ENCODE data around the gene MRPL12.
"Not testable (repeated sequence)": the region's sequence is repeated elsewhere in the genome, so short reads cannot be mapped to it uniquely, and the experiment has no call there.

MRPL12 gene

GRCh38 chr17:81675515-81676221 lies 27.5 kb upstream of the MRPL12 start:
- peak; percentile 38 for DNase-seq
- not testable (repeated sequence) for H3K56ac ChIP-seq (ENCODE audit: low read length)
- no CpG with 5 or more reads among the region's 18 CpGs for WGBS (ENCODE audit: extremely low coverage, insufficient coverage, low lambda C conversion rate)

GRCh38 chr17:81676906-81677305 lies 26.3 kb upstream of the MRPL12 start:
- WGBS (ENCODE audit: extremely low coverage, insufficient coverage, low lambda C conversion rate), result no CpG with 5 or more reads among the region's 17 CpGs
- Histone ChIP-seq H3K18ac (ENCODE audit: low read length) (no peak overlapping the region), H2BK120ac (ENCODE audit: low read depth, low read length) (no peak overlapping the region), H3K27me3 (ENCODE audit: insufficient read depth, low read length, poor library complexity) (no peaks in the 10 kb centered on the region), H3K4me1 (ENCODE audit: control insufficient read depth, low read depth, low read length) (no peaks in the 10 kb centered on the region), H3K79me2 (ENCODE audit: control insufficient read depth, insufficient read depth, low read length) (peaks cover 3% of the 10 kb centered on the region), H3K56ac (ENCODE audit: low read length) (no peak overlapping the region), H4K5ac (ENCODE audit: low read length) (no peak overlapping the region), H3K9ac (ENCODE audit: low read length) (no peak overlapping the region), H3K23ac (ENCODE audit: low read length) (no peak overlapping the region), H2BK5ac (ENCODE audit: low read length) (no peak overlapping the region), H3K36me3 (ENCODE audit: control insufficient read depth, insufficient read depth, low read length) (peaks cover 12% of the 10 kb centered on the region), H3K79me1 (ENCODE audit: low read length) (peaks cover 2% of the 10 kb centered on the region), H4K8ac (ENCODE audit: low read depth, low read length) (no peak overlapping the region), H3K4me3 (ENCODE audit: low read length) (no peak overlapping the region), H3K4ac (ENCODE audit: low read depth, low read length) (no peak overlapping the region), H2BK15ac (replicated peaks; ENCODE audit: low read depth) (no peak overlapping the region), H2AK5ac (ENCODE audit: low read length) (no peak overlapping the region), H3K4me2 (ENCODE audit: low read length) (no peak overlapping the region), H3K27ac (ENCODE audit: low read depth, low read length) (no peak overlapping the region)
- no peak for DNase-seq

More at GRCh38 chr17:81675515-81676221, 27.5 kb upstream of the MRPL12 start:
- not testable (repeated sequence) for H2BK15ac ChIP-seq (replicated peaks; ENCODE audit: low read depth); H2BK5ac ChIP-seq (ENCODE audit: low read length); H3K4ac ChIP-seq (ENCODE audit: low read depth, low read length); H4K8ac ChIP-seq (ENCODE audit: low read depth, low read length); H3K4me2 ChIP-seq (ENCODE audit: low read length); H3K27ac ChIP-seq (ENCODE audit: low read depth, low read length); H3K27me3 ChIP-seq (ENCODE audit: insufficient read depth, low read length, poor library complexity); H3K4me1 ChIP-seq (ENCODE audit: control insufficient read depth, low read depth, low read length); H3K79me2 ChIP-seq (ENCODE audit: control insufficient read depth, insufficient read depth, low read length); H2AK5ac ChIP-seq (ENCODE audit: low read length); H3K4me3 ChIP-seq (ENCODE audit: low read length); H3K79me1 ChIP-seq (ENCODE audit: low read length); H3K9ac ChIP-seq (ENCODE audit: low read length); H4K5ac ChIP-seq (ENCODE audit: low read length); H2BK120ac ChIP-seq (ENCODE audit: low read depth, low read length); H3K23ac ChIP-seq (ENCODE audit: low read length); H3K18ac ChIP-seq (ENCODE audit: low read length)
- H3K36me3 ChIP-seq (ENCODE audit: control insufficient read depth, insufficient read depth, low read length), result peaks cover 15% of the 10 kb centered on the region

GRCh38 chr17:81680150-81680549 lies 23.0 kb upstream of the MRPL12 start:
- H2AK5ac ChIP-seq (ENCODE audit: low read length), result no peak overlapping the region
- H3K36me3 ChIP-seq (ENCODE audit: control insufficient read depth, insufficient read depth, low read length), result no peaks in the 10 kb centered on the region
- H3K56ac ChIP-seq (ENCODE audit: low read length), result no peak overlapping the region
- H3K4me2 ChIP-seq (ENCODE audit: low read length), result no peak overlapping the region
- H4K8ac ChIP-seq (ENCODE audit: low read depth, low read length), result no peak overlapping the region
- no peak overlapping the region for H3K23ac ChIP-seq (ENCODE audit: low read length)
- H3K79me1 ChIP-seq (ENCODE audit: low read length), result peaks cover 8% of the 10 kb centered on the region
- no CpG with 5 or more reads among the region's 11 CpGs for WGBS (ENCODE audit: extremely low coverage, insufficient coverage, low lambda C conversion rate)
- no peak overlapping the region for H3K4ac ChIP-seq (ENCODE audit: low read depth, low read length)
- H2BK120ac ChIP-seq (ENCODE audit: low read depth, low read length), result no peak overlapping the region
- H3K27me3 ChIP-seq (ENCODE audit: insufficient read depth, low read length, poor library complexity), result no peaks in the 10 kb centered on the region
- peaks cover 26% of the 10 kb centered on the region for H3K79me2 ChIP-seq (ENCODE audit: control insufficient read depth, insufficient read depth, low read length)
- H3K27ac ChIP-seq (ENCODE audit: low read depth, low read length), result no peak overlapping the region
- H3K4me3 ChIP-seq (ENCODE audit: low read length), result no peak overlapping the region
- H4K5ac ChIP-seq (ENCODE audit: low read length), result no peak overlapping the region
- H3K4me1 ChIP-seq (ENCODE audit: control insufficient read depth, low read depth, low read length), result peaks cover 3% of the 10 kb centered on the region
- H2BK15ac ChIP-seq (replicated peaks; ENCODE audit: low read depth), result no peak overlapping the region
- H2BK5ac ChIP-seq (ENCODE audit: low read length), result no peak overlapping the region
- H3K18ac ChIP-seq (ENCODE audit: low read length), result no peak overlapping the region
- H3K9ac ChIP-seq (ENCODE audit: low read length), result no peak overlapping the region
- no peak for DNase-seq

- Histone ChIP-seq H3K4me2 (ENCODE audit: low read length) (no peak overlapping the region), H3K36me3 (ENCODE audit: control insufficient read depth, insufficient read depth, low read length) (peaks cover 4% of the 10 kb centered on the region), H3K4me1 (ENCODE audit: control insufficient read depth, low read depth, low read length) (peaks cover 3% of the 10 kb centered on the region), H2AK5ac (ENCODE audit: low read length) (no peak overlapping the region), H3K18ac (ENCODE audit: low read length) (no peak overlapping the region), H3K4me3 (ENCODE audit: low read length) (no peak overlapping the region), H3K79me1 (ENCODE audit: low read length) (peaks cover 17% of the 10 kb centered on the region), H2BK5ac (ENCODE audit: low read length) (no peak overlapping the region), H2BK15ac (replicated peaks; ENCODE audit: low read depth) (no peak overlapping the region), H4K8ac (ENCODE audit: low read depth, low read length) (no peak overlapping the region), H3K56ac (ENCODE audit: low read length) (no peak overlapping the region), H2BK120ac (ENCODE audit: low read depth, low read length) (no peak overlapping the region), H3K23ac (ENCODE audit: low read length) (no peak overlapping the region), H3K27me3 (ENCODE audit: insufficient read depth, low read length, poor library complexity) (no peaks in the 10 kb centered on the region), H3K9ac (ENCODE audit: low read length) (no peak overlapping the region), H3K27ac (ENCODE audit: low read depth, low read length) (no peak overlapping the region), H3K4ac (ENCODE audit: low read depth, low read length) (no peak overlapping the region), H4K5ac (ENCODE audit: low read length) (no peak overlapping the region), H3K79me2 (ENCODE audit: control insufficient read depth, insufficient read depth, low read length) (peaks cover 33% of the 10 kb centered on the region)
- no peak for DNase-seq
- WGBS (ENCODE audit: extremely low coverage, insufficient coverage, low lambda C conversion rate), result no CpG with 5 or more reads among the region's 17 CpGs
Measured at GRCh38 chr17:81681672-81682071, 21.5 kb upstream of the MRPL12 start.

- H3K4me3 ChIP-seq (ENCODE audit: low read length), result peak overlapping the region; percentile 95
- no peak overlapping the region for H4K8ac ChIP-seq (ENCODE audit: low read depth, low read length)
- H2AK5ac ChIP-seq (ENCODE audit: low read length), result no peak overlapping the region
- H2BK15ac ChIP-seq (replicated peaks; ENCODE audit: low read depth), result no peak overlapping the region
- H3K27me3 ChIP-seq (ENCODE audit: insufficient read depth, low read length, poor library complexity), result no peaks in the 10 kb centered on the region
- H4K5ac ChIP-seq (ENCODE audit: low read length), result no peak overlapping the region
- H3K23ac ChIP-seq (ENCODE audit: low read length), result no peak overlapping the region
- H2BK5ac ChIP-seq (ENCODE audit: low read length), result no peak overlapping the region
- H3K4me2 ChIP-seq (ENCODE audit: low read length), result peak overlapping the region; percentile 66
- peaks cover 17% of the 10 kb centered on the region for H3K79me1 ChIP-seq (ENCODE audit: low read length)
- WGBS (ENCODE audit: extremely low coverage, insufficient coverage, low lambda C conversion rate), result no CpG with 5 or more reads among the region's 19 CpGs
- peaks cover 33% of the 10 kb centered on the region for H3K79me2 ChIP-seq (ENCODE audit: control insufficient read depth, insufficient read depth, low read length)
- no peak overlapping the region for H3K18ac ChIP-seq (ENCODE audit: low read length)
- H2BK120ac ChIP-seq (ENCODE audit: low read depth, low read length), result no peak overlapping the region
- H3K36me3 ChIP-seq (ENCODE audit: control insufficient read depth, insufficient read depth, low read length), result peaks cover 6% of the 10 kb centered on the region
- H3K56ac ChIP-seq (ENCODE audit: low read length), result peak overlapping the region; percentile 98
- peaks cover 3% of the 10 kb centered on the region for H3K4me1 ChIP-seq (ENCODE audit: control insufficient read depth, low read depth, low read length)
- no peak overlapping the region for H3K27ac ChIP-seq (ENCODE audit: low read depth, low read length)
- no peak for DNase-seq
- no peak overlapping the region for H3K4ac ChIP-seq (ENCODE audit: low read depth, low read length)
- H3K9ac ChIP-seq (ENCODE audit: low read length), result peak overlapping the region; percentile 95
Measured at GRCh38 chr17:81682565-81683207, 20.5 kb upstream of the MRPL12 start.
